Measurements from ENCODE around the gene CASK.
"Not testable (repeated sequence)": the region's sequence is repeated elsewhere in the genome, so short reads cannot be mapped to it uniquely, and the experiment has no call there.

DNA sequence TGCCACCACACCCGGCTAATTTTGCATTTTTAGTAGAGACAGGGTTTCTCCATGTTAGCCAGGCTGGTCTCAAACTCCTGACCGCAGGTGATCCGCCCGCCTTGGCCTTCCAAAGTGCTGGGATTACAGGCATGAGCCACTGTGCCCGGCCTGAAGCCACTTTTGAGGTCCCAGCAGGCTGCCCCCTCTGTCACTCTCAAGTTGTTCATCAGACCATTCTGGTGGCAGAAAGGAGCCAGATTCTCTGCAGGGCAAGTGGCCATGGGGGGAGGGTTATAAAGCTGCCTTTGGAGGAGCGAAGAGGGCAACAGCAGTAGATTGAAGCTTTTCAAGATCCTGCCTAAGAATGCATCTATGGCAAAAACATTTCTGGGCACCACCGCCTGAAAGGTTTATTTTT is 410.5 kb downstream of the CASK start:
- TF ChIP-seq, protein P1, sequence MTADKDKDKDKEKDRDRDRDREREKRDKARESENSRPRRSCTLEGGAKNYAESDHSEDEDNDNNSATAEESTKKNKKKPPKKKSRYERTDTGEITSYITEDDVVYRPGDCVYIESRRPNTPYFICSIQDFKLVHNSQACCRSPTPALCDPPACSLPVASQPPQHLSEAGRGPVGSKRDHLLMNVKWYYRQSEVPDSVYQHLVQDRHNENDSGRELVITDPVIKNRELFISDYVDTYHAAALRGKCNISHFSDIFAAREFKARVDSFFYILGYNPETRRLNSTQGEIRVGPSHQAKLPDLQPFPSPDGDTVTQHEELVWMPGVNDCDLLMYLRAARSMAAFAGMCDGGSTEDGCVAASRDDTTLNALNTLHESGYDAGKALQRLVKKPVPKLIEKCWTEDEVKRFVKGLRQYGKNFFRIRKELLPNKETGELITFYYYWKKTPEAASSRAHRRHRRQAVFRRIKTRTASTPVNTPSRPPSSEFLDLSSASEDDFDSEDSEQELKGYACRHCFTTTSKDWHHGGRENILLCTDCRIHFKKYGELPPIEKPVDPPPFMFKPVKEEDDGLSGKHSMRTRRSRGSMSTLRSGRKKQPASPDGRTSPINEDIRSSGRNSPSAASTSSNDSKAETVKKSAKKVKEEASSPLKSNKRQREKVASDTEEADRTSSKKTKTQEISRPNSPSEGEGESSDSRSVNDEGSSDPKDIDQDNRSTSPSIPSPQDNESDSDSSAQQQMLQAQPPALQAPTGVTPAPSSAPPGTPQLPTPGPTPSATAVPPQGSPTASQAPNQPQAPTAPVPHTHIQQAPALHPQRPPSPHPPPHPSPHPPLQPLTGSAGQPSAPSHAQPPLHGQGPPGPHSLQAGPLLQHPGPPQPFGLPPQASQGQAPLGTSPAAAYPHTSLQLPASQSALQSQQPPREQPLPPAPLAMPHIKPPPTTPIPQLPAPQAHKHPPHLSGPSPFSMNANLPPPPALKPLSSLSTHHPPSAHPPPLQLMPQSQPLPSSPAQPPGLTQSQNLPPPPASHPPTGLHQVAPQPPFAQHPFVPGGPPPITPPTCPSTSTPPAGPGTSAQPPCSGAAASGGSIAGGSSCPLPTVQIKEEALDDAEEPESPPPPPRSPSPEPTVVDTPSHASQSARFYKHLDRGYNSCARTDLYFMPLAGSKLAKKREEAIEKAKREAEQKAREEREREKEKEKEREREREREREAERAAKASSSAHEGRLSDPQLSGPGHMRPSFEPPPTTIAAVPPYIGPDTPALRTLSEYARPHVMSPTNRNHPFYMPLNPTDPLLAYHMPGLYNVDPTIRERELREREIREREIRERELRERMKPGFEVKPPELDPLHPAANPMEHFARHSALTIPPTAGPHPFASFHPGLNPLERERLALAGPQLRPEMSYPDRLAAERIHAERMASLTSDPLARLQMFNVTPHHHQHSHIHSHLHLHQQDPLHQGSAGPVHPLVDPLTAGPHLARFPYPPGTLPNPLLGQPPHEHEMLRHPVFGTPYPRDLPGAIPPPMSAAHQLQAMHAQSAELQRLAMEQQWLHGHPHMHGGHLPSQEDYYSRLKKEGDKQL (CRISPR knock-in tag; IDR thresholded peaks at IDR 0.05; ENCODE audit: low read depth), result not testable (repeated sequence)
- not testable (repeated sequence) for TF ChIP-seq CCDC6 (CRISPR knock-in tag; IDR thresholded peaks at IDR 0.05); FOSL1 (CRISPR knock-in tag; IDR thresholded peaks at IDR 0.05; ENCODE audit: borderline replicate concordance); TAF15 (IDR thresholded peaks at IDR 0.05; ENCODE audit: low read depth, low read length, poor library complexity, severe bottlenecking)

All from HepG2 (cell line).